GM23338 (cell line): Measurements from ENCODE around the gene KLHL7. TPM values are rescaled to one million over a fixed set of nuclear protein-coding genes. Genes with fewer than 3 reads are reported as not detected.

Source experiments
- ATAC-seq: fragments of 200-7000 bp; cut with Tn5 transposase; 3 replicates; pipeline ENCODE4 v1.9.1; 2020
- DNase-seq: peaks from one replicate; pipeline ENCODE4 v3.0.0-alpha.2; 2015; ENCODE audit warnings: low spot score
- H2AFZ ChIP-seq: fragments of 200-600 bp; sonication (generic); 2 replicates; pipeline ENCODE4 v1.8.0; 2016; ENCODE audit warnings: antibody characterized with exemption, mild to moderate bottlenecking, moderate library complexity
- H3F3A ChIP-seq: fragments of 200-600 bp; sonication (generic); replicated peaks from 2 replicates; pipeline ENCODE4 v1.8.0; 2017; ENCODE audit warnings: antibody characterized with exemption, mixed run types, low read depth
- H3K27ac ChIP-seq: fragments of 200-600 bp; sonication (generic); 2 replicates; pipeline ENCODE4 v1.6.1; 2016; ENCODE audit warnings: low read depth
- H3K27me3 ChIP-seq: fragments of 200-600 bp; sonication (generic); 2 replicates; pipeline ENCODE4 v1.8.0; 2016; ENCODE audit warnings: mild to moderate bottlenecking, mixed run types, moderate library complexity; ENCODE audit not compliant: insufficient read depth
- H3K36me3 ChIP-seq: fragments of 200-600 bp; sonication (generic); 2 replicates; pipeline ENCODE4 v1.8.0; 2016; ENCODE audit warnings: mild to moderate bottlenecking; ENCODE audit not compliant: insufficient read depth
- H3K4me1 ChIP-seq: fragments of 200-600 bp; sonication (generic); 2 replicates; pipeline ENCODE4 v1.8.0; 2016; ENCODE audit warnings: mild to moderate bottlenecking, moderate library complexity; ENCODE audit not compliant: insufficient read depth
- H3K4me2 ChIP-seq: fragments of 200-600 bp; sonication (generic); 2 replicates; pipeline ENCODE4 v1.7.1; 2017; ENCODE audit warnings: mixed run types
- H3K4me3 ChIP-seq: fragments of 200-600 bp; sonication (generic); 2 replicates; pipeline ENCODE4 v1.6.1; 2016; ENCODE audit warnings: mixed run types
- H3K79me2 ChIP-seq: fragments of 200-600 bp; sonication (generic); replicated peaks from 2 replicates; pipeline ENCODE4 v1.8.0; 2017; ENCODE audit warnings: mild to moderate bottlenecking; ENCODE audit not compliant: insufficient read depth
- H3K9me2 ChIP-seq: fragments of 200-600 bp; sonication (generic); 2 replicates; pipeline ENCODE4 v1.8.0; 2017; ENCODE audit not compliant: insufficient read depth
- H4K20me1 ChIP-seq: fragments of 200-600 bp; sonication (generic); replicated peaks from 2 replicates; pipeline ENCODE4 v1.8.0; 2017; ENCODE audit warnings: mild to moderate bottlenecking; ENCODE audit not compliant: insufficient read depth
- H3K27ac Mint-ChIP-seq: 2 replicates; pipeline ENCODE4 v1.8.0; 2020; ENCODE audit warnings: inconsistent platforms, mild to moderate bottlenecking, moderate library complexity, mixed read lengths
- H3K27me3 Mint-ChIP-seq: 3 replicates; pipeline ENCODE4 v1.8.0; 2022; ENCODE audit warnings: low read depth, mild to moderate bottlenecking, moderate library complexity, mixed read lengths, inconsistent platforms; ENCODE audit not compliant: insufficient read depth, poor library complexity
- H3K36me3 Mint-ChIP-seq: 3 replicates; pipeline ENCODE4 v1.8.0; 2021; ENCODE audit warnings: low read depth, mild to moderate bottlenecking, inconsistent platforms, moderate library complexity, mixed read lengths
- H3K4me1 Mint-ChIP-seq: 3 replicates; pipeline ENCODE4 v1.8.0; 2020; ENCODE audit warnings: mild to moderate bottlenecking, inconsistent platforms, mixed read lengths
- H3K4me3 Mint-ChIP-seq: 3 replicates; pipeline ENCODE4 v1.8.0; 2021; ENCODE audit warnings: moderate library complexity, mild to moderate bottlenecking, inconsistent platforms, mixed read lengths
- H3K9me3 Mint-ChIP-seq: 3 replicates; pipeline ENCODE4 v1.8.0; 2020; ENCODE audit warnings: moderate library complexity, mild to moderate bottlenecking, inconsistent platforms, mixed read lengths
- CREB1 ChIP-seq: fragments of 250-450 bp; sonication (Bioruptor Pico); IDR thresholded peaks from 2 replicates; pipeline ENCODE4 v1.5.0; 2020; ENCODE audit warnings: low read depth, mild to moderate bottlenecking, moderate library complexity
- CTCF ChIP-seq, 2 experiments: fragments of 200-600 bp in 1 of 2; sonication (generic) in 1 of 2; conservative IDR thresholded peaks; 2 replicates each; pipeline versions ENCODE4 v1.5.1 to v1.6.1; 2016 to 2017; ENCODE audit warnings: antibody characterized with exemption in 2 of 2, low read depth in 2 of 2, mild to moderate bottlenecking in 2 of 2, moderate library complexity in 1 of 2
- ETS1 ChIP-seq: IDR thresholded peaks from 2 replicates; pipeline ENCODE4 v1.6.1; 2016; ENCODE audit warnings: antibody characterized with exemption
- EZH2phosphoT487 ChIP-seq: fragments of 200-600 bp; sonication (generic); IDR thresholded peaks from one replicate; pipeline ENCODE4 v1.8.1; 2018; ENCODE audit warnings: antibody characterized with exemption; ENCODE audit not compliant: unreplicated experiment
- NANOG ChIP-seq: IDR thresholded peaks from 2 replicates; pipeline ENCODE4 v1.6.1; 2016; ENCODE audit warnings: antibody characterized with exemption, borderline replicate concordance
- POLR2AphosphoS5 ChIP-seq: IDR thresholded peaks from 2 replicates; pipeline ENCODE4 v1.6.1; 2016; ENCODE audit warnings: antibody characterized with exemption, low read depth
- STAT1 ChIP-seq: IDR thresholded peaks from one replicate; pipeline ENCODE4 v1.6.1; 2016; ENCODE audit warnings: antibody characterized with exemption; ENCODE audit not compliant: unreplicated experiment
- ZNF114 ChIP-seq: fragments of 250-450 bp; sonication (Bioruptor Pico); IDR thresholded peaks from 2 replicates; pipeline ENCODE4 v1.5.0; 2020; ENCODE audit warnings: mild to moderate bottlenecking, moderate library complexity
- ZNF331 ChIP-seq: fragments of 250-450 bp; sonication (Bioruptor Pico); IDR thresholded peaks from 2 replicates; pipeline ENCODE4 v1.5.0; 2020; ENCODE audit warnings: low read depth, mild to moderate bottlenecking, moderate library complexity
- polyA plus RNA-seq: library from polyadenylated mRNA; unstranded; fragments of >200 nt; fragmentation: Nextera tagmentation; extraction: Ambion mirVana; gene quantifications from 2 replicates; pipeline ENCODE4 v1.2.1, GENCODE V29; 2016
- total RNA-seq: library from RNA; depleted of rRNA; stranded (reverse); fragments of >200 nt; shearing (Covaris generic); gene quantifications from 2 replicates; pipeline ENCODE4 v1.2.3, GENCODE V29; 2014
- TF ChIP-seq, protein P1 (sequence below): fragments of 250-450 bp; sonication (Bioruptor Pico); IDR thresholded peaks from 2 replicates; pipeline ENCODE4 v1.5.0; 2020; ENCODE audit warnings: mild to moderate bottlenecking, moderate library complexity

Gene KLHL7
- total and polyA plus RNA-seq, 2 experiments from 2014 or later = 92.5 to 119 TPM

GRCh38 chr7:23205909-23206767 lies 100.6 kb downstream of the KLHL7 start:
- Mint-ChIP-seq H3K4me1 (peaks cover 21% of the 10 kb centered on the region), H3K9me3 (no peaks in the 10 kb centered on the region), H3K27me3 (peaks cover 11% of the 10 kb centered on the region), H3K4me3 (peak overlapping the region; percentile 80), H3K36me3 (peaks cover 10% of the 10 kb centered on the region), H3K27ac (no peak overlapping the region)
- Histone ChIP-seq H3K9me2 (no peaks in the 10 kb centered on the region), H3K36me3 (peaks cover under 1% of the 10 kb centered on the region; the same call in 1 of the 2 replicates), H3K27me3 (peaks cover 5% of the 10 kb centered on the region; the same call in 1 of the 2 replicates), H3K4me2 (peak overlapping the region; percentile 76), H3K4me3 (peak overlapping the region; percentile 64), H3K4me1 (peaks cover 10% of the 10 kb centered on the region), H2AFZ (peak overlapping the region; percentile 82), H3K79me2 (no peaks in the 10 kb centered on the region), H3F3A (0 out of 2 replicates have a peak, but pooled peaks cover 2% of the 10 kb centered on the region), H3K27ac (0 out of 2 replicates have a peak overlapping the region, but pooled peaks have one; percentile 1), H4K20me1 (no peaks in the 10 kb centered on the region)
- ATAC-seq = peak; percentile 93
- DNase-seq = peak; percentile 68
- peak; percentile 61 for TF ChIP-seq POLR2AphosphoS5
- TF ChIP-seq ZNF114 (CRISPR knock-in tag) = no peak

- TF ChIP-seq ETS1 (no peak), CTCF (conservative IDR thresholded peaks at IDR 0.05; ENCODE audit: low read depth in 2 of 2) (no peak), ZNF331 (CRISPR knock-in tag) (no peak), CREB1 (no peak), ZNF114 (CRISPR knock-in tag) (no peak), EZH2phosphoT487 (no peak), NANOG (no peak), STAT1 (no peak), POLR2AphosphoS5 (no peak)
- TF ChIP-seq, protein P1, sequence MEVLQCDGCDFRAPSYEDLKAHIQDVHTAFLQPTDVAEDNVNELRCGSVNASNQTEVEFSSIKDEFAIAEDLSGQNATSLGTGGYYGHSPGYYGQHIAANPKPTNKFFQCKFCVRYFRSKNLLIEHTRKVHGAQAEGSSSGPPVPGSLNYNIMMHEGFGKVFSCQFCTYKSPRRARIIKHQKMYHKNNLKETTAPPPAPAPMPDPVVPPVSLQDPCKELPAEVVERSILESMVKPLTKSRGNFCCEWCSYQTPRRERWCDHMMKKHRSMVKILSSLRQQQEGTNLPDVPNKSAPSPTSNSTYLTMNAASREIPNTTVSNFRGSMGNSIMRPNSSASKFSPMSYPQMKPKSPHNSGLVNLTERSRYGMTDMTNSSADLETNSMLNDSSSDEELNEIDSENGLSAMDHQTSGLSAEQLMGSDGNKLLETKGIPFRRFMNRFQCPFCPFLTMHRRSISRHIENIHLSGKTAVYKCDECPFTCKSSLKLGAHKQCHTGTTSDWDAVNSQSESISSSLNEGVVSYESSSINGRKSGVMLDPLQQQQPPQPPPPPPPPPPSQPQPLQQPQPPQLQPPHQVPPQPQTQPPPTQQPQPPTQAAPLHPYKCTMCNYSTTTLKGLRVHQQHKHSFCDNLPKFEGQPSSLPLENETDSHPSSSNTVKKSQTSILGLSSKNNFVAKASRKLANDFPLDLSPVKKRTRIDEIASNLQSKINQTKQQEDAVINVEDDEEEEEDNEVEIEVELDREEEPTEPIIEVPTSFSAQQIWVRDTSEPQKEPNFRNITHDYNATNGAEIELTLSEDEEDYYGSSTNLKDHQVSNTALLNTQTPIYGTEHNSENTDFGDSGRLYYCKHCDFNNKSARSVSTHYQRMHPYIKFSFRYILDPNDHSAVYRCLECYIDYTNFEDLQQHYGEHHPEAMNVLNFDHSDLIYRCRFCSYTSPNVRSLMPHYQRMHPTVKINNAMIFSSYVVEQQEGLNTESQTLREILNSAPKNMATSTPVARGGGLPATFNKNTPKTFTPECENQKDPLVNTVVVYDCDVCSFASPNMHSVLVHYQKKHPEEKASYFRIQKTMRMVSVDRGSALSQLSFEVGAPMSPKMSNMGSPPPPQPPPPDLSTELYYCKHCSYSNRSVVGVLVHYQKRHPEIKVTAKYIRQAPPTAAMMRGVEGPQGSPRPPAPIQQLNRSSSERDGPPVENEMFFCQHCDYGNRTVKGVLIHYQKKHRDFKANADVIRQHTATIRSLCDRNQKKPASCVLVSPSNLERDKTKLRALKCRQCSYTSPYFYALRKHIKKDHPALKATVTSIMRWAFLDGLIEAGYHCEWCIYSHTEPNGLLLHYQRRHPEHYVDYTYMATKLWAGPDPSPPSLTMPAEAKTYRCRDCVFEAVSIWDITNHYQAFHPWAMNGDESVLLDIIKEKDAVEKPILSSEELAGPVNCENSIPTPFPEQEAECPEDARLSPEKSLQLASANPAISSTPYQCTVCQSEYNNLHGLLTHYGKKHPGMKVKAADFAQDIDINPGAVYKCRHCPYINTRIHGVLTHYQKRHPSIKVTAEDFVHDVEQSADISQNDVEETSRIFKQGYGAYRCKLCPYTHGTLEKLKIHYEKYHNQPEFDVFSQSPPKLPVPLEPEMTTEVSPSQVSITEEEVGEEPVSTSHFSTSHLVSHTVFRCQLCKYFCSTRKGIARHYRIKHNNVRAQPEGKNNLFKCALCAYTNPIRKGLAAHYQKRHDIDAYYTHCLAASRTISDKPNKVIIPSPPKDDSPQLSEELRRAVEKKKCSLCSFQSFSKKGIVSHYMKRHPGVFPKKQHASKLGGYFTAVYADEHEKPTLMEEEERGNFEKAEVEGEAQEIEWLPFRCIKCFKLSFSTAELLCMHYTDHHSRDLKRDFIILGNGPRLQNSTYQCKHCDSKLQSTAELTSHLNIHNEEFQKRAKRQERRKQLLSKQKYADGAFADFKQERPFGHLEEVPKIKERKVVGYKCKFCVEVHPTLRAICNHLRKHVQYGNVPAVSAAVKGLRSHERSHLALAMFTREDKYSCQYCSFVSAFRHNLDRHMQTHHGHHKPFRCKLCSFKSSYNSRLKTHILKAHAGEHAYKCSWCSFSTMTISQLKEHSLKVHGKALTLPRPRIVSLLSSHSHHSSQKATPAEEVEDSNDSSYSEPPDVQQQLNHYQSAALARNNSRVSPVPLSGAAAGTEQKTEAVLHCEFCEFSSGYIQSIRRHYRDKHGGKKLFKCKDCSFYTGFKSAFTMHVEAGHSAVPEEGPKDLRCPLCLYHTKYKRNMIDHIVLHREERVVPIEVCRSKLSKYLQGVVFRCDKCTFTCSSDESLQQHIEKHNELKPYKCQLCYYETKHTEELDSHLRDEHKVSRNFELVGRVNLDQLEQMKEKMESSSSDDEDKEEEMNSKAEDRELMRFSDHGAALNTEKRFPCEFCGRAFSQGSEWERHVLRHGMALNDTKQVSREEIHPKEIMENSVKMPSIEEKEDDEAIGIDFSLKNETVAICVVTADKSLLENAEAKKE = no peak
- Histone ChIP-seq H3K27ac (no peak overlapping the region), H3F3A (0 out of 2 replicates have a peak, but pooled peaks cover 2% of the 10 kb centered on the region), H3K4me3 (peak overlapping the region; percentile 64), H3K4me1 (peaks cover 10% of the 10 kb centered on the region), H3K79me2 (no peaks in the 10 kb centered on the region), H3K36me3 (no peaks in the 10 kb centered on the region), H3K27me3 (peaks cover 5% of the 10 kb centered on the region; the same call in 1 of the 2 replicates), H4K20me1 (no peaks in the 10 kb centered on the region), H3K4me2 (peak overlapping the region; percentile 76), H3K9me2 (no peaks in the 10 kb centered on the region), H2AFZ (no peak overlapping the region)
- Mint-ChIP-seq H3K27me3 (peaks cover 10% of the 10 kb centered on the region), H3K27ac (no peak overlapping the region), H3K4me1 (peaks cover 24% of the 10 kb centered on the region), H3K4me3 (peak overlapping the region; percentile 80; the same call in 2 of the 3 replicates), H3K9me3 (no peaks in the 10 kb centered on the region), H3K36me3 (peaks cover 3% of the 10 kb centered on the region; the same call in 2 of the 3 replicates)
- ATAC-seq (no peak), DNase-seq (no peak)
Observed at GRCh38 chr7:23207021-23207420, 101.4 kb downstream of the KLHL7 start.
